Muscle layer of duodenum (tissue), 2 donors: ENCODE measurements around the gene RNF207.

Experiments
- H3K27ac ChIP-seq: one replicate; pipeline ENCODE4 v1.7.0; 2013; ENCODE audit warnings: mild to moderate bottlenecking, low read length
- H3K27me3 ChIP-seq: one replicate; pipeline ENCODE4 v1.7.0; 2013; ENCODE audit warnings: low read depth, mild to moderate bottlenecking, control low read depth, low read length
- H3K36me3 ChIP-seq, 2 donors: one replicate each; pipeline ENCODE4 v1.7.0; 2013; ENCODE audit warnings: low read length in 2 of 2, control low read depth in 1 of 2, mild to moderate bottlenecking in 1 of 2; ENCODE audit not compliant: insufficient read depth in 2 of 2, control insufficient read depth in 1 of 2
- H3K4me1 ChIP-seq, 2 donors: one replicate each; pipeline ENCODE4 v1.7.0; 2013; ENCODE audit warnings: low read length in 2 of 2, mild to moderate bottlenecking in 2 of 2, control low read depth in 1 of 2, moderate library complexity in 1 of 2; ENCODE audit not compliant: insufficient read depth in 2 of 2, control insufficient read depth in 1 of 2
- H3K4me3 ChIP-seq, 2 donors: one replicate each; pipeline ENCODE4 v1.7.0; 2013; ENCODE audit warnings: low read length in 2 of 2, low read depth in 1 of 2, mild to moderate bottlenecking in 1 of 2
- H3K9me3 ChIP-seq, 2 donors: one replicate each; pipeline ENCODE4 v1.7.0; 2013; ENCODE audit warnings: low read length in 2 of 2, control low read depth in 1 of 2, mild to moderate bottlenecking in 1 of 2; ENCODE audit not compliant: control insufficient read depth in 1 of 2
- donor health status: healthy.

RNF207 gene

GRCh38 chr1:6176779-6177178, 29.1 kb upstream of the RNF207 start:
- H3K36me3 ChIP-seq, result no peaks in the 10 kb centered on the region
- no peak overlapping the region for H3K27ac ChIP-seq
- H3K4me1 ChIP-seq, result peaks cover 0 to 23% of the 10 kb centered on the region in 2 donors
- no peaks in the 10 kb centered on the region for H3K9me3 ChIP-seq
- no peak overlapping the region for H3K4me3 ChIP-seq
- H3K27me3 ChIP-seq, result peaks cover 27% of the 10 kb centered on the region

GRCh38 chr1:6177681-6178380, 28.1 kb upstream of the RNF207 start:
- no peak overlapping the region for H3K27ac ChIP-seq
- no peaks in the 10 kb centered on the region for H3K36me3 ChIP-seq
- H3K9me3 ChIP-seq, result no peaks in the 10 kb centered on the region
- no peak overlapping the region for H3K4me3 ChIP-seq
- H3K27me3 ChIP-seq, result peaks cover 27% of the 10 kb centered on the region
- H3K4me1 ChIP-seq, result peaks cover 0 to 23% of the 10 kb centered on the region in 2 donors

- Histone ChIP-seq H3K27me3 (peaks cover 27% of the 10 kb centered on the region), H3K36me3 (no peaks in the 10 kb centered on the region), H3K27ac (no peak overlapping the region), H3K4me1 (peaks cover 0 to 23% of the 10 kb centered on the region in 2 donors), H3K4me3 (peak overlapping the region in 1 of 2 donors; percentile 33), H3K9me3 (no peaks in the 10 kb centered on the region)
Observed at GRCh38 chr1:6178751-6179563, 27.0 kb upstream of the RNF207 start.

GRCh38 chr1:6179564-6180175, 26.2 kb upstream of the RNF207 start:
- H3K9me3 ChIP-seq, result no peaks in the 10 kb centered on the region
- H3K27ac ChIP-seq, result no peak overlapping the region
- H3K36me3 ChIP-seq, result no peaks in the 10 kb centered on the region
- peaks cover 27% of the 10 kb centered on the region for H3K27me3 ChIP-seq
- peaks cover 0 to 23% of the 10 kb centered on the region in 2 donors for H3K4me1 ChIP-seq
- peak overlapping the region in 1 of 2 donors; percentile 42 for H3K4me3 ChIP-seq

- H3K4me3 ChIP-seq, result peak within 1 kb of the TSS in 1 of 2 donors; percentile 42
- no peak within 1 kb of the TSS for H3K27ac ChIP-seq
- H3K27me3 ChIP-seq, result peaks cover 24% of the 10 kb centered on the region
Observed at GRCh38 chr1:6180268-6180706, 25.6 kb upstream of the RNF207 start, which contains the start of gene CHD5. Gene CHD5 (minus strand): TSS chr1:6180321. CDS start chr1:6180023, 298 bp downstream.

GRCh38 chr1:6180707-6181311, 25.1 kb upstream of the RNF207 start:
- H3K4me3 ChIP-seq, result peak overlapping the region in 1 of 2 donors; percentile 42
- peaks cover 24% of the 10 kb centered on the region for H3K27me3 ChIP-seq
- peaks cover 6 to 7% of the 10 kb centered on the region in 2 donors for H3K36me3 ChIP-seq

More at GRCh38 chr1:6180268-6180706, 25.6 kb upstream of the RNF207 start, which contains the start of gene CHD5:
- peaks cover 0 to 24% of the 10 kb centered on the region in 2 donors for H3K4me1 ChIP-seq
- no peaks in the 10 kb centered on the region for H3K9me3 ChIP-seq
- peaks cover under 1 to 2% of the 10 kb centered on the region in 2 donors for H3K36me3 ChIP-seq

GRCh38 chr1:6181347-6181770, 24.6 kb upstream of the RNF207 start:
- H3K9me3 ChIP-seq, result no peaks in the 10 kb centered on the region
- peaks cover 6 to 9% of the 10 kb centered on the region in 2 donors for H3K36me3 ChIP-seq
- peaks cover 0 to 30% of the 10 kb centered on the region in 2 donors for H3K4me1 ChIP-seq
- H3K27me3 ChIP-seq, result peaks cover 22% of the 10 kb centered on the region
- peak overlapping the region in 1 of 2 donors; percentile 42 for H3K4me3 ChIP-seq
- H3K27ac ChIP-seq, result no peak overlapping the region

More at GRCh38 chr1:6180707-6181311, 25.1 kb upstream of the RNF207 start:
- Histone ChIP-seq H3K9me3 (no peaks in the 10 kb centered on the region), H3K27ac (no peak overlapping the region), H3K4me1 (peaks cover 0 to 29% of the 10 kb centered on the region in 2 donors)

GRCh38 chr1:6183520-6183989, 22.4 kb upstream of the RNF207 start:
- Histone ChIP-seq H3K4me3 (no peak overlapping the region), H3K4me1 (peaks cover 0 to 26% of the 10 kb centered on the region in 2 donors), H3K27me3 (peaks cover 4% of the 10 kb centered on the region), H3K36me3 (peaks cover 13 to 17% of the 10 kb centered on the region in 2 donors), H3K9me3 (no peaks in the 10 kb centered on the region), H3K27ac (no peak overlapping the region)

- H3K27ac ChIP-seq, result no peak overlapping the region
- peaks cover 0 to 20% of the 10 kb centered on the region in 2 donors for H3K4me1 ChIP-seq
Observed at GRCh38 chr1:6184083-6184783, 21.7 kb upstream of the RNF207 start.

GRCh38 chr1:6185151-6185550, 20.8 kb upstream of the RNF207 start:
- H3K27me3 ChIP-seq, result no peaks in the 10 kb centered on the region
- no peak overlapping the region for H3K4me3 ChIP-seq
- peaks cover 0 to 20% of the 10 kb centered on the region in 2 donors for H3K4me1 ChIP-seq
- peaks cover 19 to 30% of the 10 kb centered on the region in 2 donors for H3K36me3 ChIP-seq
- no peak overlapping the region for H3K27ac ChIP-seq
- H3K9me3 ChIP-seq, result no peaks in the 10 kb centered on the region

More at GRCh38 chr1:6184083-6184783, 21.7 kb upstream of the RNF207 start:
- no peaks in the 10 kb centered on the region for H3K9me3 ChIP-seq
- H3K27me3 ChIP-seq, result no peaks in the 10 kb centered on the region
- H3K36me3 ChIP-seq, result peaks cover 16 to 24% of the 10 kb centered on the region in 2 donors
- no peak overlapping the region for H3K4me3 ChIP-seq
